Neural progenitor cell (in vitro differentiated cells): ENCODE results near the gene H3-3A.

Source experiments
- CTCF ChIP-seq: fragments of 200-600 bp; sonication (generic); IDR thresholded peaks from 2 replicates; pipeline ENCODE4 v1.5.1; 2017; ENCODE audit warnings: antibody characterized with exemption, mild to moderate bottlenecking
- EZH2phosphoT487 ChIP-seq: fragments of 200-600 bp; sonication (generic); IDR thresholded peaks from 2 replicates; pipeline ENCODE4 v1.6.1; 2017; ENCODE audit warnings: antibody characterized with exemption

GRCh38 chr1:226034482-226034881 lies 28.0 kb upstream of the H3-3A start:
- TF ChIP-seq CTCF (no peak), EZH2phosphoT487 (no peak)
